K562 (cell line): ENCODE measurements around the gene XKR7. TPM values are rescaled to one million over a fixed set of nuclear protein-coding genes. Genes with fewer than 3 reads are reported as not detected.
A peak's percentile ranks its signal among the peaks of the same experiment; 100 is the strongest.

Source experiments
- ATAC-seq: fragments of 200-7000 bp; cut with Tn5 transposase; 3 replicates; pipeline ENCODE4 v1.9.1; 2020; ENCODE audit warnings: moderate library complexity
- BruUV-seq: library from RNA; stranded (reverse); fragments of 400-500 nt; replicated peaks from 2 replicates; lab custom pipeline; 2021; lab: Mats Ljungman, UMichigan
- CTCF ChIA-PET: fragments of 300-600 bp; formaldehyde crosslinking; extraction: SDS; loops from one replicate; lab custom pipeline; 2021; ENCODE audit warnings: low intra/inter-chr PET ratio; lab: Yijun Ruan, JAX
- POLR2A ChIA-PET: fragments of 300-600, 350-650 bp; sonication (Branson Sonifier 250); formaldehyde crosslinking; extraction: SDS; loops from one replicate; lab custom pipeline; 2021; ENCODE audit warnings: antibody characterized with exemption, inconsistent platforms; lab: Yijun Ruan, JAX
- DNase-seq, 4 experiments: peaks; one replicate each; pipeline versions ENCODE4 v3.0.0 to v3.0.0-alpha.2; 2011 to 2018; ENCODE audit warnings: low spot score in 3 of 4, mixed read lengths in 3 of 4; ENCODE audit errors: extremely low read depth in 1 of 4
- FAIRE-seq: peaks from 2 replicates; lab custom pipeline; 2011; peaks lifted over from hg19 to GRCh38; lab: Jason Lieb, UNC
- H2AFZ ChIP-seq: 2 replicates; pipeline ENCODE4 v1.6.0; 2011; ENCODE audit warnings: low read depth, low read length, control low read depth, inconsistent platforms
- H3K27ac ChIP-seq: fragments of 200-600 bp; 3 replicates; pipeline ENCODE4 v1.8.0; 2011; ENCODE audit warnings: low read depth, mild to moderate bottlenecking, control low read depth, inconsistent platforms, low read length, moderate library complexity, mixed read lengths; ENCODE audit errors: extremely low read depth
- H3K27me3 ChIP-seq, 2 experiments: fragments of 300-600 bp in 1 of 2; 2 replicates in 1 of 2; 3 replicates in 1 of 2; pipeline versions ENCODE4 v1.6.0 to v1.8.0; 2011; ENCODE audit warnings: inconsistent platforms in 2 of 2, low read length in 2 of 2, mild to moderate bottlenecking in 1 of 2, mixed read lengths in 1 of 2, moderate library complexity in 1 of 2; ENCODE audit not compliant: control insufficient read depth in 2 of 2, insufficient read depth in 2 of 2
- H3K36me3 ChIP-seq: fragments of 300-600 bp; 3 replicates; pipeline ENCODE4 v1.8.0; 2011; ENCODE audit warnings: mild to moderate bottlenecking, low read length, inconsistent platforms; ENCODE audit not compliant: control insufficient read depth, insufficient read depth
- H3K4me1 ChIP-seq, 2 experiments: fragments of 200-600 bp in 1 of 2; replicated peaks in 1 of 2; 2 replicates in 1 of 2; 3 replicates in 1 of 2; pipeline versions ENCODE4 v1.5.1 to v1.8.0; 2011; ENCODE audit warnings: inconsistent platforms in 2 of 2, low read length in 2 of 2, mild to moderate bottlenecking in 1 of 2, mixed read lengths in 1 of 2, moderate library complexity in 1 of 2; ENCODE audit not compliant: control insufficient read depth in 2 of 2, insufficient read depth in 2 of 2
- H3K4me2 ChIP-seq: 2 replicates; pipeline ENCODE4 v1.6.1; 2011; ENCODE audit warnings: low read length, control low read depth, inconsistent platforms, mixed read lengths; ENCODE audit not compliant: insufficient read depth
- H3K4me3 ChIP-seq: fragments of 200-600 bp; sonication (generic), shearing (Covaris generic); 2 replicates; pipeline ENCODE4 v1.5.1; 2016; ENCODE audit warnings: control low read depth, inconsistent platforms
- H3K79me2 ChIP-seq: fragments of 200-600 bp; 3 replicates; pipeline ENCODE4 v1.8.0; 2011; ENCODE audit warnings: low read length, inconsistent platforms; ENCODE audit not compliant: control insufficient read depth, insufficient read depth
- H3K9ac ChIP-seq, 2 experiments: 2 replicates each; pipeline versions ENCODE4 v1.6.0 to v1.6.1; 2011; ENCODE audit warnings: low read depth in 2 of 2, low read length in 2 of 2, control low read depth in 1 of 2, inconsistent platforms in 1 of 2, mild to moderate bottlenecking in 1 of 2, mixed read lengths in 1 of 2; ENCODE audit not compliant: insufficient read depth in 1 of 2
- H3K9me1 ChIP-seq: one replicate; pipeline ENCODE4 v1.6.0; 2011; ENCODE audit warnings: inconsistent platforms, mild to moderate bottlenecking, low read length, moderate library complexity; ENCODE audit not compliant: control insufficient read depth, insufficient read depth
- H3K9me3 ChIP-seq: replicated peaks from 2 replicates; pipeline ENCODE4 v1.5.1; 2011; ENCODE audit warnings: low read depth, low read length, inconsistent platforms; ENCODE audit not compliant: control insufficient read depth, insufficient read depth
- H4K20me1 ChIP-seq: replicated peaks from 2 replicates; pipeline ENCODE4 v1.6.1; 2011; ENCODE audit warnings: low read length, inconsistent platforms, mixed read lengths; ENCODE audit not compliant: control insufficient read depth, insufficient read depth
- HNRNPLL ChIP-seq: fragments of 200-400 bp; formaldehyde crosslinking; IDR thresholded peaks from 2 replicates; pipeline ENCODE4 v1.6.1; 2017; ENCODE audit warnings: low read length, low read depth, mild to moderate bottlenecking; ENCODE audit not compliant: poor library complexity, severe bottlenecking
- MYNN ChIP-seq, 2 experiments: sonication (generic); formaldehyde crosslinking in 1 of 2; IDR thresholded peaks; 2 replicates each; pipeline versions ENCODE4 v1.5.0 to v1.6.1; 2016 to 2020; ENCODE audit warnings: antibody characterized with exemption in 1 of 2, missing genetic modification reagents in 1 of 2
- RBBP5 ChIP-seq: fragments of 200-600 bp; sonication (generic); IDR thresholded peaks from 2 replicates; pipeline ENCODE4 v1.6.1; 2012; ENCODE audit warnings: borderline replicate concordance, mild to moderate bottlenecking, low read length, control low read depth, inconsistent platforms; ENCODE audit not compliant: insufficient read depth, poor library complexity, severe bottlenecking
- ZNF551 ChIP-seq: fragments of 250-450 bp; sonication (Bioruptor Pico); IDR thresholded peaks from 2 replicates; pipeline ENCODE4 v1.5.0; 2021; ENCODE audit warnings: mild to moderate bottlenecking, moderate library complexity
- ZNF639 ChIP-seq, 2 experiments: fragments of 200-800 bp in 1 of 2; sonication (Bioruptor generic) in 1 of 2; sonication (generic) in 1 of 2; formaldehyde crosslinking in 1 of 2; IDR thresholded peaks in 1 of 2; conservative IDR thresholded peaks in 1 of 2; 2 replicates each; pipeline versions ENCODE4 v1.5.0 to v1.6.1; 2016 to 2020; ENCODE audit warnings: missing compliant biosample characterization in 1 of 2, missing genetic modification characterization in 1 of 2, missing genetic modification reagents in 1 of 2
- WGBS: fragments of 100-300 bp; shearing (Covaris generic); methylation state at CpG from one replicate; pipeline ENCODE4 v1.1.6; 2016; ENCODE audit warnings: low coverage, mixed read lengths; ENCODE audit not compliant: insufficient coverage; ENCODE audit errors: missing lambda C conversion rate; 5-methylcytosine and 5-hydroxymethylcytosine counted together
- in situ Hi-C: fragments of 300-500 bp; cut with MboI; formaldehyde crosslinking; loops from 4 replicates; pipeline ENCODE4 v1.15.0; 2018; ENCODE audit warnings: inconsistent platforms, mixed read lengths
- intact Hi-C: fragments of 100-400 bp; cut with micrococcal nuclease; formaldehyde crosslinking; loops from 2 replicates; pipeline ENCODE4 v1.14.2; 2022
- polyA plus RNA-seq, 8 experiments: library from polyadenylated mRNA; depleted of rRNA in 4 of 8; stranded (reverse) in 5 of 8; unstranded in 3 of 8; fragments of >200 nt; fragmentation: Nextera tagmentation in 2 of 8; fragmentation: Illumina TruSeq in 1 of 8; extraction: Ambion mirVana in 2 of 8; extraction: Trizol in 1 of 8; gene quantifications; 2 replicates each; pipeline versions ENCODE4 v1.2.1 to v1.2.3, GENCODE V29; 2011 to 2014; ENCODE audit warnings: inconsistent platforms in 1 of 8, missing spikeins in 1 of 8
- total RNA-seq, 7 experiments: library from RNA; depleted of rRNA in 6 of 7; stranded (reverse); fragments of >200 nt in 6 of 7; fragmentation: Illumina TruSeq in 2 of 7; extraction: Trizol in 2 of 7; gene quantifications; 2 replicates each; pipeline versions ENCODE4 v1.2.1 to v1.2.3, GENCODE V29; 2011 to 2021; ENCODE audit warnings: low replicate concordance in 1 of 7

XKR7 gene
- total and polyA plus RNA-seq, 9 of the 15 experiments (the other 6 are each of a cell fraction or from before 2014, with no cell fraction given): 0.02 TPM; not detected in 8

DNA sequence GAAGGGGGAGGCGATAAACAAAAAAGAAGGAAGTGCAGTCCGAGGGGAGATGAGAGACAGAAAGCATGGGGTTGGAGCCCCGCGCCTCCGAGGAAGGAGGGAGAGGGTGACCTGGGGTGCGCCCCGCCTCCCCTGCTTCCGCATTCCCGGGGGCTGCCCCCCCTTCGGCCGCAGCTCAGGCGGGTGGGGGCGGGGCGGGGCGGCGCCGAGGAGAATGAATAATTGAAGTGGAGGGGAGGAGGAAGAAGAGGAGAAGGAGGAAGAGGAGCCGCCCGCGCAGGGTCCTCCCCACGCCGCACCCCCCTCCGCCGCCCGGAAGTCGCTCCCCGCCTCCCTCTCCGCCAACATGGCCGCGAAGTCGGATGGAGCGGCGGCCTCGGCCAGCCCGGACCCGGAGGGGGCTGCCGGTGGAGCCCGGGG lies at the start of gene XKR7 (continued):
- no peak for TF ChIP-seq HNRNPLL
- TF ChIP-seq MYNN (IDR thresholded peaks at IDR 0.05): no peak
- TF ChIP-seq MYNN (CRISPR knock-in tag; IDR thresholded peaks at IDR 0.05): no peak
- TF ChIP-seq ZNF639 (CRISPR knock-in tag; conservative IDR thresholded peaks at IDR 0.05 in 1 of 2, IDR thresholded peaks at IDR 0.05 in 1 of 2): no peak

- no peak for FAIRE-seq
- POLR2A ChIA-PET: interaction anchor here (0.7 to 1.3 kb wide), 5 partner anchors 26 to 32 kb away, joined by 3 to 5 read pairs (median 3); no protein-coding TSS in a partner anchor
- H3K79me2 ChIP-seq: no peaks in the 10 kb centered on the region
Observed at GRCh38 chr20:31918466-31919105, 49.4 kb upstream of the XKR7 start.

More at GRCh38 chr20:31918466-31919105, 49.4 kb upstream of the XKR7 start:
- Histone ChIP-seq H3K9me1 (peaks cover 3% of the 10 kb centered on the region), H3K9ac (no peak overlapping the region), H3K27ac (no peak overlapping the region), H3K9me3 (no peaks in the 10 kb centered on the region), H3K4me2 (peak overlapping the region; percentile 7; the same call in 1 of the 2 replicates), H3K36me3 (no peaks in the 10 kb centered on the region), H3K4me3 (no peak overlapping the region), H4K20me1 (peaks cover 18% of the 10 kb centered on the region), H3K27me3 (peaks cover 0 to 42% of the 10 kb centered on the region in 2 experiments; a peak in 4 of 5 replicates), H2AFZ (no peak overlapping the region), H3K4me1 (peaks cover 16 to 19% of the 10 kb centered on the region in 2 experiments)
- CTCF ChIA-PET: no interaction called here
- intact Hi-C loops: loop anchor here (5.0 kb wide), 1 partner anchor 34 kb away; the partner anchor contains the start of gene PDRG1
- WGBS: 2% methylated on average over 7 of the region's 7 CpGs
- BruUV-seq: no TSS peak
- in situ Hi-C loops: no loop called here
- ATAC-seq: no peak
- TF ChIP-seq RBBP5: peak; percentile 0
- no peak for TF ChIP-seq ZNF551 (CRISPR knock-in tag)
- DNase-seq: no peak
